Measurements from ENCODE around the gene NPLOC4. TPM values are rescaled to one million over a fixed set of nuclear protein-coding genes. Genes with fewer than 3 reads are reported as not detected.

Gene NPLOC4
- total RNA-seq, 1 donor from 2014 or later: 93.3 TPM

GRCh38 chr17:81567191-81567590, 69.7 kb downstream of the NPLOC4 start:
- Mint-ChIP-seq H3K27ac (peak overlapping the region; percentile 95), H3K4me1 (peaks cover 38% of the 10 kb centered on the region), H3K27me3 (ENCODE audit: low read depth) (peaks cover 9% of the 10 kb centered on the region), H3K4me3 (peak overlapping the region; percentile 44), H3K9me3 (no peaks in the 10 kb centered on the region), H3K36me3 (peaks cover 40% of the 10 kb centered on the region)
- DNase-seq (ENCODE audit: low spot score in 2 of 2, unreplicated experiment in 2 of 2): no peak
- TF ChIP-seq CTCF (IDR thresholded peaks at IDR 0.05; ENCODE audit: unreplicated experiment): no peak

GRCh38 chr17:81566461-81567126, 70.3 kb downstream of the NPLOC4 start:
- H3K4me1 Mint-ChIP-seq: peaks cover 38% of the 10 kb centered on the region
- H3K4me3 Mint-ChIP-seq: peak overlapping the region; percentile 44
- TF ChIP-seq CTCF (IDR thresholded peaks at IDR 0.05; ENCODE audit: unreplicated experiment): no peak
- DNase-seq (ENCODE audit: low spot score in 2 of 2, unreplicated experiment in 2 of 2): peak; percentile 57 to 78
- peaks cover 9% of the 10 kb centered on the region for H3K27me3 Mint-ChIP-seq (ENCODE audit: low read depth)
- H3K36me3 Mint-ChIP-seq: peaks cover 40% of the 10 kb centered on the region
- H3K27ac Mint-ChIP-seq: peak overlapping the region; percentile 95
- no peaks in the 10 kb centered on the region for H3K9me3 Mint-ChIP-seq

- Mint-ChIP-seq H3K9me3 (no peaks in the 10 kb centered on the region), H3K4me3 (no peak overlapping the region), H3K27ac (peak overlapping the region; percentile 95), H3K4me1 (peaks cover 38% of the 10 kb centered on the region), H3K36me3 (peaks cover 36% of the 10 kb centered on the region), H3K27me3 (ENCODE audit: low read depth) (peaks cover 4% of the 10 kb centered on the region)
- no peak for TF ChIP-seq CTCF (IDR thresholded peaks at IDR 0.05; ENCODE audit: unreplicated experiment)
- no peak for DNase-seq (ENCODE audit: low spot score in 2 of 2, unreplicated experiment in 2 of 2)
Observed at GRCh38 chr17:81565231-81565630, 71.7 kb downstream of the NPLOC4 start.

DNA sequence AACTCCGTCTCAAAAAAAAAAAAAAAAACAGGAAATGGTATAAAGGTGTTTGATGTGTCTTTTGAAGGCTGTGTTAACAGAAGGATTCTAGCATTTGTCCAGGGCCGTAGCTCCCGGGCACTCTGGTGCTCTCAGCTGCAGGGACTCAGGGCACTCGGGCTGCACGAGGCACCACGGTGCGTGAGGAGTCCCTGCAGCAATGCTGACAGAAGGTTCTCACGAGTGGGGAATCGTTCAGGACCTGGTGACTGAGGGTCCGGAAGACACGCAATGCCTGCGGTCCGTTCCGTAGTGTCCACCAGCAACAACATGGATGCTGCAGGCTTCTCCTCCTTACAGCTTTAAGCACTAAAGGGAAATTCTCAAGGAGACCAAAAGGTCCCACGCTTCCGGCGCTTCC, 72.1 kb downstream of the NPLOC4 start:
- Mint-ChIP-seq H3K4me1 (peaks cover 38% of the 10 kb centered on the region), H3K27me3 (ENCODE audit: low read depth) (peaks cover under 1% of the 10 kb centered on the region), H3K27ac (no peak overlapping the region), H3K36me3 (peaks cover 32% of the 10 kb centered on the region), H3K4me3 (no peak overlapping the region), H3K9me3 (no peaks in the 10 kb centered on the region)
- TF ChIP-seq CTCF (IDR thresholded peaks at IDR 0.05; ENCODE audit: unreplicated experiment): no peak
- no peak for DNase-seq (ENCODE audit: low spot score in 2 of 2, unreplicated experiment in 2 of 2)

DNA sequence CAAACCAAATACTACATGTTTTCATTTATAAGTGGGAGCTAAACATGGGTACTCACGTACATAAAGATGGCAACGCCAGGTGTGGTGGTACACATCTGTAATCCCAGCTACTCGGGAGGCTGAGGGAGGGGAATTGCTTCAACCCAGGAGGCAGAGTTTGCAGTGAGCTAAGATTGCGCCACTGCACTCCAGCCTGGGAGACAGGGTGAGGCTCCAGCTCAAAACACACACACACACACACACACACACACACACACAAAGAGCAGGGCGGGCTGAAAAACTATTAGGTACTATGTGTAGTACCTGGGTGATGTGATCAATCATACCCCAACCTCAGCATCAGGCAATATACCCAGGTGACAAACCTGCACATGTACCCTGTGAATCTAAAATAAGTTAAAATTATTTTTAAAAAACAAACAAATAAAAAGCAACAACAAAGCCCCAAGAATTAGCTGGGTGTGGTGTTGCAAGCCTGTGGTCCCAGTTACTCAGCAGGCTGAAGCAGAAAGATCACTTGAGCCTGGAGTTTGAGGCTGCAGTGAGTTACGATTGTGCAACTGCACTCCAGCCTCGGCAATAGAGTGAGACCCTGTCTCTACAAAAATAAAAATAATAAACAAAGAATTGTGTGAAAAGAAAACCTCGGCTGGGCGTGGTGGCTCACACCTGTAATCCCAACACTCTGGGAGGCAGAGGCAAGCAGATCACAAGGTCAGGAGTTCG, 72.9 kb downstream of the NPLOC4 start:
- Mint-ChIP-seq H3K9me3 (no peaks in the 10 kb centered on the region), H3K27ac (no peak overlapping the region), H3K4me3 (no peak overlapping the region), H3K36me3 (peaks cover 26% of the 10 kb centered on the region), H3K4me1 (peaks cover 36% of the 10 kb centered on the region), H3K27me3 (ENCODE audit: low read depth) (no peaks in the 10 kb centered on the region)
- no peak for TF ChIP-seq CTCF (IDR thresholded peaks at IDR 0.05; ENCODE audit: unreplicated experiment)
- no peak for DNase-seq (ENCODE audit: low spot score in 2 of 2, unreplicated experiment in 2 of 2)

Measured in mesothelial cell of epicardium (in vitro differentiated cells).